HG02884 (cell line): ENCODE results near the gene TAOK3.

Experiments used
- ATAC-seq: cut with Tn5 transposase; IDR thresholded peaks from one replicate; pipeline ENCODE4 v1.9.1; 2021; ENCODE audit warnings: mild to moderate bottlenecking, moderate library complexity; ENCODE audit not compliant: unreplicated experiment

The TAOK3 gene

GRCh38 chr12:118102070-118102469, 270.6 kb downstream of the TAOK3 start:
- no peak for ATAC-seq

DNA sequence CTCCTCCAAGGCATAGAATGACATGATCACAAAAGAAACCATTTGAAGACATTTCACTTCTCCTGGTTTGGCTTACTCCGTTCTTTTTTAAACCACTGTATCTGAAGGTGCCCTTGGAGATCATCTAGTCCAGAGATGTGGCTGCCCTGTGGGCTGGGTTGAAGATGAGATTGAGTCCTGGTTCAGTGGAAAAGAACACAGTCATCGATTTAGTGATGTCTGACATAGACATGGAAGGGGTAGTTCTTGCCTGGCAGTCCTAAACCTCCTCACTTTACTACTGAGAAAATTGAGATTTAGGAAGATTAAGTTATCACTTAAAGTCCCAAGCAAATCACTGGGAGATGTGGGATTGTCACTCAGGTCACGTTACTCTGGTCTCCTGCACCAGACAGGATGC, 271.7 kb downstream of the TAOK3 start:
- no peak for ATAC-seq
